Activated CD4-positive, alpha-beta T cell treated with anti-CD3 and anti-CD28 coated beads for 48 hours (primary cell): ENCODE results near the gene RIMS4.
"Not testable (repeated sequence)": the region's sequence is repeated elsewhere in the genome, so short reads cannot be mapped to it uniquely, and the experiment has no call there.

Experiments used
- DNase-seq: peaks from one replicate; pipeline ENCODE4 v3.0.0-alpha.2; 2020

The RIMS4 gene

GRCh38 chr20:44792796-44793195 is 17.6 kb downstream of the RIMS4 start:
- DNase-seq, result no peak

DNA sequence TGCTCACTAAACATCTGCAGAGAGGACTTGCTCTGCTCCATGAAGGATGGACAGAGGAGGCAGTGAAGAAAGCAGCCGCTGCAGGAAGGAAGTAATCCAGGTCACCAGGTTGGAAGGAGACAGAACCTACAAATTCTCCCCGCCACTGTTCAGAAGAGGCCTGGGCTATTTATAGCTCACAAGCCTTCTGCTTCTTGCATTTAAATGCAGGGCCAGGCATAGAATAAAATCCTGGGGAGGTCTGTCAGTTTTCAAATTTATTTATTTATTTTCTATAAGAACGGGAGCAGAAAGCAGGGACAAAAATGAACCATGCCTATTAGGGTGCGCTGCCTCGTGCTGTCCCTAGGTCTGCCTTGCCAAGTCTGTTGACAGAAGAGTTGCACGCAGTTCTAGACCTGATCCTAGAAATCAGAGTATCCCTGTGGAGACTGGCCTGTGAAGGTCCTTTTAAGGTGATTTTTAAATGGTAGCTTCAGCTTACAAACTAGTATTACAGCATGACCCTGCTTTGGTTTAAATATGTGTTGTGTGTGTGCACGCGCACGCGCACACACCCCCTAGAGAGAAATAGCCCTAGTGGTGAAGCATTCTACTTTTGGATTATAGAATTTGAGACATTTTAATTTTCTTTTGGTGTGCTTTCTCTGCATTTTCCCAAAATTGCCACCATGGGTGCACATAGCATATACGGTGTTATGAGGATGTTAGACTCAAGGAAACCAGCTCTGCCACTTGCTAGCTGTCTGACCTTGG is 19.5 kb downstream of the RIMS4 start:
- DNase-seq, result no peak

DNA sequence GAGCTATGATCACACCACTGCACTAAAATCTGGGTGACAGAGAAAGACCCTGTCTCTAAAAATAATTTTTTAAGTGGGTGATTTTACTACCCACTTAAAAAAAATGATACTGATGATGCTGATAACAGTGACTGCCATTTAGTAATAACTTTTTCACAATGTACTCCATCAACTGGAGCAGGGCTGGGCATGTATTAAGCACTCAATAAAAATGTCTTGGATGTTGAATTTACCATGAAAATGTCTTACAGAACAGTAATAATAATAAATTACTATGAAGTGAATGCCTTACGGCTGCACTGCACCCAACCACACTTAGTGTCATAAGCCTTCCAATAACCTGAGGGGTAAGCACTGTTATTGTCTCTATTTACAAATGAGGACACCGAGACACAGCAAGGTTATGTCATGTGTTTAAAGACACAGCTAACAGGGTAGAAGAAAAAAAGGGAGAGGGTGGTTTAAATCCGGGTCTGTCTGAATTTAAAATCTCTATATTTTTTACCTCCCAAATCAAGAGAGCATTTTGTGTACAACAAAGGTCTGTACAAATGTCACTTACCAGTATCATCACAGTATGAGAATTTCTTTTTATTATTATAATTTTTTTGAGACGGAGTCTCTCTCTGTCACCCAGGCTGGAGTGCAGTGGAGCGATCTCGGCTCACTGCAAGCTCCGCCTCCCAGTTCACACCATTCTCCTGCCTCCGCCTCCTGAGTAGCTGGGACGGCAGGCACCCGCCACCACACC is 21.5 kb downstream of the RIMS4 start:
- no peak for DNase-seq

GRCh38 chr20:44787299-44787698 is 23.0 kb downstream of the RIMS4 start:
- no peak for DNase-seq

- no peak for DNase-seq
These were observed 24.6 kb downstream of the RIMS4 start for GRCh38 chr20:44785768-44786167.

DNA sequence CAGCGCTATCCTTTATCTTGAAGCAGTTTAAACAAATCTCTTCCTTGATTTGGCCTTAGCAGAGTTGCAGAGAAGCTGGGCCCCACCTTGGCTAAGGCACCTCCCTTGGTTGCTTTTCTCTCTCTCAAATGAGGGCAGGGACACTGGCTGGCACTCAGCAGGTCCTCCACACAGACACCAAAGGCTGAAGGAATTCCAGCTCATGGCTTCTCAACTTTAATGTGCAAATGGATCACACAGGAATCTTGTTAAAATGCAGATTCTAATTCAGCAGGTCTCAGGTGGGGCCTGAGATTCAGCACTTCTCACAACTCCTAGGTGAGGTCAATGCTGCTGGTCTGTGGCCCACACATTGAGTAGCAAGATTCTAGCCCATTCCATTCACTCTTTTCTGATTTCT is 25.7 kb downstream of the RIMS4 start:
- DNase-seq, result no peak

DNA sequence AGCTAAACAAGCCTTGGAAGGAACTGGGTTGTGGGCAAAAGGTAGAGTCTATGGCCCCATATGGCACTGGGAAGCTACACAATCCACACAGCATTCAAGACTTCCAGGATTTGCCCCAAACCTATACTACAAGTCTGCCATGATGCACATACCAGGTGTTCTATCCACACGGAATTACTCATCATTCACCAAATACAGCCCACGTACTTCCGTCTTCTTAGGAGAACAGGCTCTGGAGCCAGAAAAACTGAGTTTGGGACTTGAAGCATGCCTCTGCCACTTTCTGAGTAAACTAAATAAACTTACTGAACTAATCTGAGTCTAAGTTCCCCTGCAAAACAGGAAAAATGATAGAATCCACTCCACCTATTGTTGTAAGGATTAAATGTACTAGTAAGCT is 28.6 kb downstream of the RIMS4 start:
- no peak for DNase-seq

DNA sequence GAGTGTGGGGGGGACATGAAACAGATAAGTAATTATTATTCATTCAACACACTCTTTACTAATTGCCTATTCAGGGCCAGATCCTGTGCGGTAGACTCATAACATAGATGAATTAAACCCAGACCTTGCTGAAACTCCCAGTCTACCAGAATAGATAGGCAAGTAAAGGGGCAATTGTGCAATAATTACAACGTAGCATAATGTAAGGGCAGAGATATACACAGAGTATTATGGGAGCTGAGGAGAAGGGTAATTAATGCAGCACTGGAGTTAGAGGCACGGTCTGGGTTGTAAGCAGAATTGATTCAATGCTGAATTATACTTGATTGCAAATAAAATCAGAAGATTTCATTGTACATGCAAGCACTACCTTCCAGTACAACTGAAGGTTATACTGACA is 29.2 kb downstream of the RIMS4 start:
- DNase-seq, result no peak

- peak; percentile 54 for DNase-seq
These were observed 30.1 kb downstream of the RIMS4 start for GRCh38 chr20:44780226-44780625.

- DNase-seq, result peak; percentile 20
These were observed 33.4 kb downstream of the RIMS4 start for GRCh38 chr20:44776980-44777379.

DNA sequence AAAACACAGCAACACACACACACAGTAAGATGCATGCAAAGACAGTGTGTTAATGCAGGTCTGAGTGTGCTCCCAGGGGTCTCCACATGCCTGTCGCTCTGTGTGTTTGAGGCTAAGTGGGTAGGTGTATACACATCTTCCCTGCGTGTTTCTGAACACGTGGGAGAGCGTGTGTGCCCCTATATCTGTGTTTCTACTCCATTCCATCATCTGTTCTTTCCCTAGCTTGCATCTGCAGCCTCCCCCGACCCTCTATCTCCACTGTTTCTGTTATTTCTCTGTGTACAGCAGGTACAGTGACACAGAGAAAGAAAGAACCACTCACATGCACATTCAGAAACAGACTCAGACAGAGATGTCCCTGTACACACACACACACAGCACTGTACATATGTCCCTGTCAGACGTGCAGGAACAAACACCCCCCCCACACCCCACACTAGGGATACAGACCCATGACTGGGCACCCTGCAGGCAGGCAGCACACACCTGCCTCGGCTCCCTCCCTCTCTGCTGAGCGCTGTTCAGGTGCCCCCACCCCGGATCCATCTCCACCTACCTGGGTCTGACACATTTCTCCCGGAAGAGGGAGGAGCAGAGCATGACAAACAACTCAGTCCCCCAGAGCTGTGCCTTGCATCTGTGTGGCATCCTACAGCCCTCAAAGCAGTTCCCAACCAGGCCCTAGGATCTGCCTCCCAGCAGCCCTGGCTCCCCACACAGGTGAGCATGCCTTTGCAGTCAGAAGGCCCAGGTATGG is 37.1 kb downstream of the RIMS4 start:
- no peak for DNase-seq

DNA sequence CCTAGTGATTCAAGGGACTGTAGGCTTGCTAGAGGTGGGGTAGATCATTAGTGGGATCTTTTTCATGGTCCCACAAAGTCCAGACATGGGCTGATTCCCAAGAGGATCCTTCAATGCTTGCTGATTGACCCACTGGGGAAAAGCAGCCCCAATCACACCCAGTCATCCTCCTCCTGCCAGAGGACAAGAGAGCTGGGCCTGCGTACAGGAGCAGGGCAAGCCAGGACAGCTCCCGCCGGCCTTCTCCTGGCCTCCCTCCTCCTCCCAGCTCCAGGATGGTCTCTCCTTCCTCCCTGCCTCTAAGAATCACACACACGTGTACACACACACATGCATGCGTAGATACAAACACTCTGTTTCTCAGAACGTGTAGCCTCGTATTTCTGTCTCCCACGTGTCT is 37.7 kb downstream of the RIMS4 start:
- no peak for DNase-seq

GRCh38 chr20:44771172-44771535 is 39.2 kb downstream of the RIMS4 start:
- no peak for DNase-seq

DNA sequence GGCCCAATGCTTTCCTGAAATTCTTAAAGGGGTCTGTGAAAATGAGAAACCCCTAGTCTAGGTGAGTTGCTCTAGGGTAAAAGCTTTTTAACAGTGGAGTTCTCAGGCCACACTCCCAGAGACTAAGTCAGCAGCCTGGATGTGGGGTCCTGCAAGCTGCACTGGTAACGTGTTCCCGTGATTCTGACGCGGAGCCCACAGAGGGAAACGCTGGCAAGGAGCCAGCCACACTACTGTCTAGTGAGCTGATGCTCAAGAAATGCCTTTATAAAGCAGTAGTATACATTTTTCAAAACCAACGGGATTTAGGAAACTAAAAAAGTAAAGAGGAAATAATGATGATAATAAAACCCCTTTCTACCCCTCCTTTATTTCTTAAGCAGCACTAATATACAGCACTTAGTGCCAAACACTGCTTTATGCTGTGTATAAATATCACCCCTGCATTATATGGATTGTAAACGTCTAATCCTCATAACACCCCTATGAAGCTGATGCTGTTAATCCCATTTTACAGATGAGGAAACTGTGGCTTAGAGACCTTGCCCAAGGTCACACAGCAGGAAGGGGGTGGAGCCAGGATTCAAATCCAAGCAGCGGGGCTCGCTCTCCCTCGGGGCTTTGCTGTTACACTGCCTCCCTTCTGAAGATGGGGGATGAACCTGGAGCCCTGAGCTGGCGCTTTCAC is 39.7 kb downstream of the RIMS4 start:
- DNase-seq, result no peak

DNA sequence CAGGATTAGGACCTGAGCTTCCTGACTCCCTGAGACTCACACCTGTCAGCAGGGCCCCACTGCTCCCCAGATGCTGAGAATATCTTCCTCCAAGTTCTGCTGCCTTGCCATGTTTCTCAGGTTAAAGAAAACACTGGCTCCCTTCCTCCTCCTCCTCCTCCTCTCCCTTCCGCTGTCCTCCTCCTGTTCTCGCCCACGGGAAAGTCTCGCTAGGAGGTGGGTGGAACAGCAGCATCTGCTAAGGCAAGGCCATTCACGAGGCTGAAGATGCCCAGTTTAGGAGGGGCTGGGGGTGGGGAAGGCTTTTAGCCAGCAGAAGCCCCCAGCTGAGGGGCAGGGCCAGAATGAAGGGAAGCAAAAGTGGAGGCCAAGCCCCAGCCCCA is 40.9 kb downstream of the RIMS4 start:
- DNase-seq, result no peak

DNA sequence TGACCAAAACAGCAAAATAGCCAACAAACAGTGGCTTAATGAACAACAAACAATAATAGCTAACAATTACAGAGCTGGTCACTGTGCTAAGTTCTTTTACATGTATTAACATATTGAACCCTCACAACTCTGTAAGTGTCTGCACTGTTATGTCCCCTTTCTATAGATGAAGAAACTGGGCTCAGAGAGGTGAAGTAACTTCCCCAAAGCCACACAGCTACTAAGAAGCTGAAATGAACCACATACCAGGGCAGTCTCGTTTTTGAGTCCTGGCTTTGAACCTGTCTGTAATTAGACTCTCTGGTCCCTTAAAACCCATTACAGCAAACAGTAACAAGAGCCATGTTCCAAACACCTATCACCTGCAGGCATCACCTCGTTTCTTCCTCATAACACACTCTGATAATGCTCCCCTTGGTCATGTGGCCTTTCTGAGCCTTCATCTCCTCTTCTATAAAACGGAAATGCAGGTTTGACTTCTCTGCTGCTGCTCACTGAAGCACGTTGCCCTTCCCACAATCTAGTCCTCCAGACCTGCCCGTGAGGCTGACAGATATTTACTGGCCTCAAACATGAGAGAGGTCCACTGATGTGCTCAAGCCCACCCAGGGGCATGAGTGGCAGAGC is 41.4 kb downstream of the RIMS4 start:
- DNase-seq, result no peak

DNA sequence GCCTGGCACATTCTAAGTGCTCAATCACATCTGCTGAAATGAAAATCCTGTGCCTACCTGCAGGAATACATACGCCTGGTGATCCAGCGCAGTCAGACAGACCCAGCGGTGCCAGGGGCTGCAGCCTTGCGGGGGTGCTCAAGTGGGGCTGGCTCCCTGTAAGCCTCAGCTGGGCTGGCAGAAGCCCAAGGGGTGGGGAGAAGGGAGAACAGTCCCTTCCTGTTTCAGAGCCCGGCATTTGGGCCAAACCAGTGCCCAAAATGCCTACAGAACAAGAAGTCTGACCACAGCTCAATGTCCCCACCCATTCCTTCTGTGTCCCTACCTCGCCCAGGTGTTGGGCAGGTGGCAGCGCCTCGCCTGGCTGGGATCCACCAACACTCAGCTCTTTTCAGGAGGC is 42.1 kb downstream of the RIMS4 start:
- no peak for DNase-seq

- DNase-seq, result no peak
These were observed 44.5 kb downstream of the RIMS4 start for GRCh38 chr20:44765701-44766347.

DNA sequence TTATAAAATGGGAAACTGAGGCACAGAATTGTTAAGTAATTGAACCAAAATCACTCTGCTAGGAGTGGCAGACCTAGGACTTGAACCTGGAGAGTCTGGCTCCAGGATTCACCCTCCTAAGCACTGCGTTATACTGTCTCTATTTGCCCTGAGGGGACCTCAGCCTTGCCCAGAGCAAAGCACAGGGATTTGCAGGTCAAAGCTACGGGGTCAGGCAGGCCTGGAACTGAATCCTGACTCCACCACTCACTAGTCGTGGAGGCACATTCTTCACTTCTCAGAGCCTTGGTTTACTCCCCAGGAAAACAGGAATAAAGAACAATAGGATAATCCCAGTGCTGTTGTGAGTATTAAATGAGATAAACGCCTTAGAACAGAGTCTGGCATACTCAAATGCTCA is 45.3 kb downstream of the RIMS4 start:
- no peak for DNase-seq

DNA sequence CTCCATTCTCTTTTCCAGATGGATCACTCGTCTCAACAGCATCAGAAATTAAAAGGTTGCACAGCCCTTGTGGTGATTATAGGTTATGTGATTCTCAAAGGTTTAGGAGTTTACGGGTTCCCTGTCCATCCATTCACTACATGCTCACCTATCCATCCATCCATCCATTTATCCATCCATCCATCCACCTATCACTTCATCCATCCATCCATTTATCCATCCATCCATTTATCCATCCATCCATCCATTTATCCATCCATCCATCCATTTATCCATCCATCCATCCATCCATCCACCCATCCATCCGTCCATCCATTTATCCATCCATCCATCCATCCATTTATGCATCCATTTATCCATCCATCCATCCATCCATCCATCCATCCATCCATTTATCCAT is 46.5 kb downstream of the RIMS4 start:
- not testable (repeated sequence) for DNase-seq

- no peak for DNase-seq
These were observed 47.7 kb downstream of the RIMS4 start for GRCh38 chr20:44762466-44763140.

GRCh38 chr20:44761423-44761822 is 48.9 kb downstream of the RIMS4 start:
- no peak for DNase-seq
